Activated T-cell treated with anti-CD3 and anti-CD28 coated beads for 24 hours (primary cell): Measurements from ENCODE around the gene STPG3.

Source experiments
- DNase-seq: peaks from one replicate; pipeline ENCODE4 v3.0.0-alpha.2; 2020; ENCODE audit warnings: low read depth

The STPG3 gene

DNA sequence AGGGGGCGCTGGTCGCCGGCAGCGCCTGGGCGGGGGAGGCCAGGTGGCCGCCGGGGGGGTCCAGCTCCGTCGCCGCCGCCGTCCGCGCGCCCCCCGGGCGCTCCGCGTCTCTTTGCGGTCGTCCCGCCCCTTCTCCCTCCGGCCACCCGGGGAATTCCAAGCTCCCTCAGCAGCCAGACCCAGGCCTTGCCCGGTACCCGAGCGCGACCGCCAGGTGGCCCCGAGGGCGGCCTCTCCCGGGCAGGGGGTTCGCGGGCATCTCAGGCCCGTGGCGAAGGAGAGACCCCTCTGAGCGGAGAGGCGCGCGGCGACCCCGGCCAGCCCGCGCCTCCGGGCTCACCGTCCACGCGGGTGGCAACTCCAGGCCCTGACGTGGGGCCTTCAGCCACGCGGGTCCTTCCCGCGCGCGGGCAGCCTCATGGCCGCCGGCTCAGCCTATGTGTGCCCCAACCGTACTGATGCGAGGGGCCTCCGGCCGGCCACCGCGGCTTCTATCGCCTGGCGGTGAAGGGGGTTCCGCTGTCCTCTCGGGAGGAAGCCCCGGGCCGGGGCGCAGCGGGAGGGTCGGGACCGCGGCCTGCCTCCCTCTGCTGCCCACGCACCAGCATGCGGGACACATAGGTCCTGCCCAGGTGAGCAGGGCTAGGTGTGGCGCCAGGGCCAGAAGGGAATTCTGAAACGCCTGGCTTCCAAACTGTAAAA is 51.5 kb downstream of the STPG3 start:
- no peak for DNase-seq
